Lung (tissue), 12 donors: ENCODE data around the gene FNTB. TPM values are rescaled to one million over a fixed set of nuclear protein-coding genes. Genes with fewer than 3 reads are reported as not detected.

Experiments used
- ATAC-seq: fragments of 200-7000 bp; cut with Tn5 transposase; one replicate; pipeline ENCODE4 v1.9.1; 2020; ENCODE audit warnings: moderate number of reproducible peaks; ENCODE audit not compliant: insufficient read depth, low FRiP score
- DNase-seq, 3 donors: peaks; one replicate each; pipeline ENCODE4 v3.0.0-alpha.2; 2013 to 2017
- H3K27ac ChIP-seq, 2 donors: one replicate each; pipeline ENCODE4 v1.5.1; 2013; ENCODE audit warnings: mild to moderate bottlenecking in 2 of 2, moderate library complexity in 2 of 2, control low read depth in 1 of 2, inconsistent platforms in 1 of 2, low read depth in 1 of 2, low read length in 1 of 2
- H3K27me3 ChIP-seq, 3 donors: one replicate each; pipeline ENCODE4 v1.5.1; 2013; ENCODE audit warnings: low read length in 2 of 3; ENCODE audit not compliant: control insufficient read depth in 3 of 3, insufficient read depth in 3 of 3
- H3K36me3 ChIP-seq, 4 donors: one replicate each; pipeline ENCODE4 v1.5.1; 2013; ENCODE audit warnings: low read length in 4 of 4, mild to moderate bottlenecking in 1 of 4, moderate library complexity in 1 of 4; ENCODE audit not compliant: control insufficient read depth in 4 of 4, insufficient read depth in 4 of 4
- H3K4me1 ChIP-seq, 5 donors: one replicate each; pipeline ENCODE4 v1.5.1; 2013; ENCODE audit warnings: low read length in 5 of 5, mild to moderate bottlenecking in 2 of 5, moderate library complexity in 1 of 5; ENCODE audit not compliant: control insufficient read depth in 5 of 5, insufficient read depth in 5 of 5
- H3K4me3 ChIP-seq: one replicate; pipeline ENCODE4 v1.5.1; 2013; ENCODE audit warnings: mild to moderate bottlenecking, control low read depth, moderate library complexity
- H3K9ac ChIP-seq, 2 donors: one replicate each; pipeline ENCODE4 v1.5.1; 2013; ENCODE audit warnings: low read length in 2 of 2, control low read depth in 1 of 2; ENCODE audit not compliant: insufficient read depth in 1 of 2
- H3K9me3 ChIP-seq, 4 donors: one replicate each; pipeline ENCODE4 v1.5.1; 2013; ENCODE audit warnings: low read length in 3 of 4, mild to moderate bottlenecking in 1 of 4, moderate library complexity in 1 of 4; ENCODE audit not compliant: control insufficient read depth in 4 of 4, insufficient read depth in 3 of 4
- CTCF ChIP-seq: IDR thresholded peaks from 2 replicates; pipeline ENCODE4 v1.5.1; 2012; ENCODE audit warnings: mild to moderate bottlenecking; ENCODE audit errors: control extremely low read depth, extremely low read depth
- WGBS, 2 donors: extraction: QIAGEN DNeasy Blood & Tissue Kit; methylation state at CpG; one replicate each; pipeline ENCODE4 v1.1.7; 2013; 5-methylcytosine and 5-hydroxymethylcytosine counted together
- polyA plus RNA-seq, 2 donors: library from polyadenylated mRNA; stranded (reverse); fragments of 200-250 nt; gene quantifications; one replicate each; pipeline ENCODE4 v1.2.1, GENCODE V29; 2013
- total RNA-seq, 2 donors: library from RNA; depleted of rRNA in 1 of 2; stranded (reverse); fragments of >200 nt in 1 of 2; gene quantifications; one replicate each; pipeline ENCODE4 v1.2.1, GENCODE V29; 2014 to 2021
- donor health status: control.
- donor health status: control.
- donor health status: Bipolar disorder and iron deficiency.
- donor health status: healthy.
- donor health status: DM: yes; HTN: yes; CAD: no.

The FNTB gene
- total and polyA plus RNA-seq, 4 donors, result 6.2 to 14.8 (median 10.8) TPM

DNA sequence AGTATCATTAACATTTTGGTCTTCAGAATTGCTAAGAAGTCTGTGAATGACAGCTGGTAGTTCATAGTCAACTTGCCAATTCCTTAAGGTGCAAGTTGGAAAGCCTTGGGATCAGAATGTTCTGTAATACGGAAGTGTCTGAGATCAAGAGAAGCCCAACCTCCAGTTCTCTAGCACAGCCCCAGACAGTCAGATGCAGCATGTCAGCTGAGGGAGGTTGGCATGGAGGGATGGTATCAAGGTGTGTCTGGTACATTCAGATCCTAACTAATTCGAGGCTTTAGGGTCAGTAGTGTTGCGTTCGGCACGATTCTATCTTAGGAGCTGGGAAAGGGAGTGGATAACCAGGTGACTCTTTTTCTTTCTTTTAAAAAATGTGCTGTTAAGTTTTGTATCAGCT is 38.3 kb downstream of the FNTB start:
- Histone ChIP-seq H3K27ac (no peak overlapping the region), H3K27me3 (no peaks in the 10 kb centered on the region), H3K4me3 (no peak overlapping the region), H3K36me3 (peaks cover 3 to 16% (median 6%) of the 10 kb centered on the region in 4 donors), H3K4me1 (peaks cover 0 to 8% (median 0%) of the 10 kb centered on the region in 5 donors), H3K9me3 (no peaks in the 10 kb centered on the region), H3K9ac (no peak overlapping the region)
- ATAC-seq, result no peak
- TF ChIP-seq CTCF, result no peak
- WGBS, 2 donors, result 91 to 92% methylated on average over 5 of the region's 5 CpGs
- no peak for DNase-seq

GRCh38 chr14:65025818-65026217 is 39.1 kb downstream of the FNTB start:
- WGBS, 2 donors, result 80 to 90% methylated on average over 6 of the region's 6 CpGs
- no peak overlapping the region for H3K27ac ChIP-seq

GRCh38 chr14:65026526-65026925 is 39.8 kb downstream of the FNTB start:
- Histone ChIP-seq H3K36me3 (peaks cover 5 to 21% (median 7%) of the 10 kb centered on the region in 4 donors), H3K27ac (no peak overlapping the region), H3K4me3 (no peak overlapping the region), H3K4me1 (peaks cover 0 to 8% (median 0%) of the 10 kb centered on the region in 5 donors), H3K9me3 (no peaks in the 10 kb centered on the region), H3K27me3 (no peaks in the 10 kb centered on the region), H3K9ac (no peak overlapping the region)
- no peak for ATAC-seq
- no peak for DNase-seq
- TF ChIP-seq CTCF, result no peak
- 96 to 98% methylated on average over 9 of the region's 9 CpGs for WGBS, 2 donors

More at GRCh38 chr14:65025818-65026217, 39.1 kb downstream of the FNTB start:
- Histone ChIP-seq H3K4me3 (no peak overlapping the region), H3K9ac (peak overlapping the region in 1 of 2 donors; percentile 74), H3K9me3 (no peaks in the 10 kb centered on the region), H3K27me3 (no peaks in the 10 kb centered on the region), H3K36me3 (peaks cover 5 to 21% (median 7%) of the 10 kb centered on the region in 4 donors), H3K4me1 (peaks cover 0 to 8% (median 0%) of the 10 kb centered on the region in 5 donors)
- no peak for TF ChIP-seq CTCF
- ATAC-seq (no peak), DNase-seq (peak; percentile 14 to 79 (median 63))
